Embryonic facial prominence (tissue), 1 donor: ENCODE data around the gene PRDX2.
A peak's percentile ranks its signal among the peaks of the same experiment; 100 is the strongest.

ENCODE experiments used
- DNase-seq: peaks from one replicate; pipeline ENCODE4 v3.0.0-alpha.2; 2016; ENCODE audit errors: extremely low spot score

The PRDX2 gene

DNA sequence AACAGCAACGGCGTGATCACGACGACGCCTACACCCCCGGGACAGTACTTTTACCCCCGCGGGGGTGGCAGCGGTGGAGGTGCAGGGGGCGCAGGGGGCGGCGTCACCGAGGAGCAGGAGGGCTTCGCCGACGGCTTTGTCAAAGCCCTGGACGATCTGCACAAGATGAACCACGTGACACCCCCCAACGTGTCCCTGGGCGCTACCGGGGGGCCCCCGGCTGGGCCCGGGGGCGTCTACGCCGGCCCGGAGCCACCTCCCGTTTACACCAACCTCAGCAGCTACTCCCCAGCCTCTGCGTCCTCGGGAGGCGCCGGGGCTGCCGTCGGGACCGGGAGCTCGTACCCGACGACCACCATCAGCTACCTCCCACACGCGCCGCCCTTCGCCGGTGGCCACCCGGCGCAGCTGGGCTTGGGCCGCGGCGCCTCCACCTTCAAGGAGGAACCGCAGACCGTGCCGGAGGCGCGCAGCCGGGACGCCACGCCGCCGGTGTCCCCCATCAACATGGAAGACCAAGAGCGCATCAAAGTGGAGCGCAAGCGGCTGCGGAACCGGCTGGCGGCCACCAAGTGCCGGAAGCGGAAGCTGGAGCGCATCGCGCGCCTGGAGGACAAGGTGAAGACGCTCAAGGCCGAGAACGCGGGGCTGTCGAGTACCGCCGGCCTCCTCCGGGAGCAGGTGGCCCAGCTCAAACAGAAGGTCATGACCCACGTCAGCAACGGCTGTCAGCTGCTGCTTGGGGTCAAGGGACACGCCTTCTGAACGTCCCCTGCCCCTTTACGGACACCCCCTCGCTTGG is 9.3 kb downstream of the PRDX2 start:
- no peak for DNase-seq

GRCh38 chr19:12791345-12792050 is 10.1 kb downstream of the PRDX2 start, which contains the start of gene JUNB:
TSS of gene JUNB (plus strand) at chr19:12791486. CDS start at chr19:12791772, 286 bp downstream.
- peak; percentile 89 for DNase-seq

DNA sequence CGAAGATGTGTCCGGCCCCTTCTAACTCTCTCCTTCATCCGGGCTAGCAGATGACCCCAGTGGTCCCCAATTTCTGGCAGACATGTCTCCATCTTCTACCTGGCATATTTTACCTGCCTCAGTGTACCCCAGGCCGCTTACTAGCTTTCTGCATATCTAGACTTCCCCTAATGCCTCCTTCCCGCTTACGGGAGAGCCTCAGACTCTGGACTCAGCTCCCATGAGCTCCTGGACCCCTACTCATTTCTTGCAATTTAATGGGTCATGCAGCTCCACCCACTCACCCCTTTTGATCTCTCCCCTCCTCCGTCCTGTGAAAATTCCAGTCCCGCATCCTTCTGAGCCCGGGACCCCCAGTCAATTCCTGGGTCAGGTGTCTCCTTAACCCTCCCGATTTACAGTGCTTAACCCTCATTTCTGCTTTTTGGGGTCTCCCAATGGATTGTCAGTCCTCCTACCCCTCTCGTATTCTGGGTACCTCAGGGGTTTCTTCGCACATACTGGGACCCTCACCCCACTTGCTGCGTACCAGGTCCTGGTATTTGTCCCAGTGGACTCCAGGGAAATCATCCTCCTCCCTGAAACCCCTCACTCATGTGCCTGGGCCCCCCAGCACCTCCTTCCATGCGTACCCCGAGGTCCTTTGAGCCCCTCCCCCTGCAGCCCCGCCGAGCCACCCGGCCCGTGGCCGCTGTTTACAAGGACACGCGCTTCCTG is 10.8 kb downstream of the PRDX2 start:
- DNase-seq = no peak

DNA sequence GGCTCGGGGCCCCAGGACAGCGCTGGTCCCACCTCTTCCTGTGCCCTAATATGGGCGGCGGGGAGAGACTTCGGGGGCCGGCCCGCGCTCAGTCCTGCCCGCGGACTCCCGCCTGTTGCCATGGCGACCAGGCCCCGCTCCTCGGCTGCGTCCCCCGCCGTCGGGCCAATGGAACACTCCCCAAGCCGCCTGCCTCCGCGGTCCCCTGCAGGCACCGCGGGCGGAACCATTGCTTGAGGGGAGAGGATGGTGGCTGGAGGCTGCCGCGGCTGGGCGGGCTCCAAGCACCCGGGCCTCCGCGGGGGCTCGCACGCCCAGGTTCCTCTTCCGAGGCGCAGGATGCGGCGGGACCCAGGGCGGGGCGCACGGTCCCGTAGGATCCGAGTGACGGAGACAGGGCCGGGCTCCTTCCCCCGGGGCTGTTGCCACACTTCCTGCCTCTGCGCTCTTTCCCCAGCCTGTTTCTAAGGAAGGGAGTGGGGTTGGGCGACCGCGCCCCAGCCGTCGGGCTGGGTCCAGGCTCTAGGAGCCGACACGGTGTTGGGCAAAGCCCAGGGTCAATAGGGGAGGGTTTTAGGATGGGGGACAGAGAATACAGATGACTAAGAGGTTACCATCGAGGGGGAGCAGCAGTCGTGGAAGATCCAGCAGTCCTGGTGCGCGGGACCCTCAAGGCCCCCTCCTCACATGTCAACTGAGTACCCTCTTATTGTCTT is 11.5 kb downstream of the PRDX2 start:
- peak; percentile 75 for DNase-seq

- DNase-seq = no peak
Observed at GRCh38 chr19:12789098-12789903, 12.3 kb downstream of the PRDX2 start.

DNA sequence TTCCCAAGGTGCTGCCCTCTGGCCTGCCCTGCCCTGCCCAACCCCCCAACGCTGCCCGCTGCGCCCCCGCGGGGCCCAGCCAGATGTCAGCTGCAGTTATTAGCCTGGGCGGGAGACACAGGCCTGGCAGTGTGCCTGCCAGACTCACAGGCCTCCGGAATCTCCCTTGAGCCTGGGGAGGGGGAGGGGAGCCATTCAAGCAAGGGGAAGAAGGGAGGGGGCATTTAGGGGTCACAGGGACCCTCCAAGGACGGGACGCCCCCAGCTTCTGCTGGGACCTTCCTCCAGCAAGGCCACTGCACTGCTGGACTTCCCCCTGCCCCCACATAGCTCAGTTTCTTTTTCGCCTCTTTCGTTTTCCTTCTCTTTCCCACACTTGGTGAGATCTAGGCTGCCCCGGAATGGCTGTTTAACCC is 12.9 kb downstream of the PRDX2 start:
- DNase-seq = no peak

GRCh38 chr19:12788042-12788681 is 13.4 kb downstream of the PRDX2 start:
- DNase-seq = no peak

DNA sequence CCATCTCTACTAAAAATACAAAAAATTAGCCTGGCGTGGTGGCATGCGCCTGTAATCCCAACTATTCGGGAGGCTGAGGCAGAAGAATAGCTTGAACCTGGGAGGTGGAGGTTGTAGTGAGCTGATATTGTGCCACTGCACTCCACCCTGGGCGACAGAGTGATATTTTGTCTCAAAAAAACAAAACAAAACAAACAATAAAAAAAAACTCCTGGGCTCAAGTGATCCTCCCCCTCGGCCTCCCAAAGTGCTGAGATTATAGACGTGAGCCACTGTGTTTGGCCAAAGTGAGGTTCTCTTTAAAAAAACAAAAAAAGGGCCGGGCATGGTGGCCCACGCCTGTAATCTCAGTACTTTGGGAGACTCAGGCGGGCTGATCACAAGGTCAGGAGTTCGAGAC is 14.1 kb downstream of the PRDX2 start:
- no peak for DNase-seq

DNA sequence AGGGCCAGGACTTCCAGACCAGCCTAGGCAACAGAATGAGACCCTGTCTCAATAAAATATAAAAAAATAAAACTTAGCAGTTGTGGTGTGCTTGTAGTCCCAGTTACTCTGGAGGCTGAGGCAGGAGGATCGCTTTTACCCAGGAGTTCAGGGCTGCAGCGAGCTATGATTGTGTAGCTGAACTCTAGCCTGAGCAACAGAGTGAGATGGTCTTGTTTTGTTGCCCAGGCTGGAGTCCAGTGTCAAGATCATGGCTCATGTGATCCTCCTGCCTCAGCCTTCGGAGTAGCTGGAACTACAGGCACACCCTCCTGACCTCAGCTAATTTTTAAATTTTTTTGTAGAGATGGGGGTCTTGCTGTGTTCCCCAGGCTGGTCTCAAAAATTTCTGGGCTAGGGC is 14.6 kb downstream of the PRDX2 start:
- no peak for DNase-seq

GRCh38 chr19:12786141-12786870 is 15.3 kb downstream of the PRDX2 start:
- no peak for DNase-seq

DNA sequence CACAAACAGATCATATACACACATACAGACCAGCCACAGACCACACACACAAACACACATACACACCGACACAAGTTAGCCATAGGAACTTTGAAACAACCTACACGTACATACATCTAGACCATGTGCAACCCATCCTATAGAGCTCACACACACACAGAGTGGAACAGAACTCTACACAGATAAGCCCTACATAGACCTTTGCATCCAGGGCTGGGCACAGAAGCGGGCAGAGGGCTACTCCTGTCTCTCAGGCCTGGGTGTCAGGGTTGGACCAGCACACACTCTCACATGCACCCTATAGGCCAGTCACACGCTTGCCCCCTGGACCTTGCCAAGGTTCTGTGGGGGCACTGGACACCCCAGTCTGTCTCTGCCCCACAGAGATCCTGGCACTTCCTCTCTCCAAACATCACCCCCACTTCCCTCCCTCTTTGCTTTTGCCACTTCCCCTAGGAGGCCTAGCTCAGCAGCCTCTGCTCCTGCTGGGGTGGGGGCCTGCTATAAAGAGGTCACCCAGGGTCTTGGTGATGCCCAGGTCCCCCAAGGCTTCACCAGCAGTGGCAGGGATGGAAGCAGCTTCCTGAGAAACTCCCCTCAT is 16.1 kb downstream of the PRDX2 start:
- no peak for DNase-seq

GRCh38 chr19:12784871-12785430 is 16.6 kb downstream of the PRDX2 start:
- DNase-seq = no peak

DNA sequence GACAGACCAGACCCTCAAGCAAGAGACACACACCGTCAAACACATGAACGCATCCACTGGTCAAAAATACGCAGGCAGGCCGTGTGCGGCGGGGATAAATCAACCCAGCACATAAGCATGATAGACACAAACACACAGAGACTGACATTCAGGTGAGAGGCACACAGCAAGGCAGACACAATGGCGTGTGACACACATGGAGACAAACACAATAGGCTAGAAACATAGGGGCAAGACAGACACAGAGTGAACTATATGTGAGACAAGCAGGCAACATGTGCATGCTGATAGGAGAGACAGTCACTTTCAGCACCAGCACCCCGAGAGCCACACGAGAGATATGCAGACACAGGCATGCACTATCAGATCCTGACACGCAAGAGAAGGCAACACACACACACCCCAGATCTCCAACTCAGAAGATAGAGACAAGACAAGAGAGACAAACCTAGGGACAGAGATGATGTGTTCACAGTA is 17.2 kb downstream of the PRDX2 start:
- no peak for DNase-seq

- no peak for DNase-seq
Observed at GRCh38 chr19:12783849-12784393, 17.7 kb downstream of the PRDX2 start.

DNA sequence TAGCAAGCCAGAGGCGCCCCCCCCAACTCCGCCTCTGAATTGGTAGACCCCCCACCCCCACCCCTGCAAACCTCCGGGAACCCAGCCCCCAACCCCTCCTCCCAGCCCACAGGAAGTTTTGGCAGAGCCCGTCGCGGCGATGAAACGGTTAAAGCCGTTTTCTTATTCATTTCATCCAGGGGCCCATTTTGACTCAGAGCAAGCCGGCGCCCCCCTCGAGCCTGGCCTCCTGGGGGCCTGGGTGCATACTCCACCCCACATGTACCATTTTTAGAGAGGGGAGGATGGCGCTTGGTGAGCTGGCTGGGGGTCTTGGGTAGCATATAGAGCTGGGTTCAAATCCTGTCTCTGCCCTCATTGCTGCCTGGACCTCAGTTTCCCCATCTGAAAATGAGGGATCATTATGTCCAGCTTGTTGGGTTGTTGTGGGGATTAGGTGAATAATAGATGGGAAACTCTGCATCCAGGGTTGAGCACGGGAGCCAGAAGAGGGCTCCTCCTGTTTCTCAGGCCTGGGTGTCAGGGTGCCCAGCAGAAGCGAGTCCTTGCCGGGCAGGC is 18.2 kb downstream of the PRDX2 start:
- DNase-seq = no peak

DNA sequence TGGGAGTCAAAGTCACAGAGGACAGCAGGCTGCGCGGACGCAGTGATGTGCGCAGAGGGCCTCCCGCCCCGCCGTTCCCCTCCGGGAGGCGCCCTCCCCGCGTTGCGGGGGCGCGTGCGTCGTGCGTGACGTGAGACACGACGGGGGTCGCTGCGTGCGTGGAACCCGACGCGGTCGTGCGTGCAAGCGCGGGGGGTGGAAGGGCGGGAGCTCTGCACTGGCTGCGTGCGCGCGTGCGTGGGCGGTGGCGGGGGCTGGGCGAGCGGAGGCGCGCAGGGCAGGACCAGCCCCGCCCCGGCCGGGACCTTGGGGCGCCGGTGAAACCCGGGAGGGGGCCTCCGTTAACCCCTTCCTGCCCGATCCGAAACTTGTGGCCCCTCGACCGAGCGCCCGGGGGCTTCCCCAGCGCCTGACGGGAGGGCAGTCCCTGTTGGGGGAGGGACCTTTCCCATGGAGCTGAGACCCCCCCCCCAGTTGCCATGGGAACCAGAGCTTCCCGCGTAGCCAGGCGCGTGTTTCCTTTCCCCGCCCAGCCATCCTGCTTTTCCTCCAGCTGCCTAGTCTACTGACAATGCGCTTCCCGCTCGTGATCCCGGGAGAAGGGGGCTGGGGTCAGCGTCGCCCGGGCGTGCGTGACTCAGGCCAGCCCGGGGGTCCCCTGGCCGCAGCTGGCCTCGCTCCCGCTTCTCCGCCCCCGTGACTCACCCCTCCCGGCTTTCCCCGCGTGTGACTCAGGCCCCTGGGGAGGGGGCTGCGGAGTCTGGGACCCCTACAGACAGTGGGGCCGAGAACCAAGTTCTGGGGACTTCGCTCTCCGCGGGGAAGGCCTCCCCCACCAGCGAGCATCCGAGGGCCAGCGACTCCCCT is 18.9 kb downstream of the PRDX2 start:
- DNase-seq = peak; percentile 68

GRCh38 chr19:12782174-12782423 is 19.5 kb downstream of the PRDX2 start:
- no peak for DNase-seq
